GM19035 (cell line): ENCODE data around the gene RASSF8.

ENCODE experiments used
- ATAC-seq: cut with Tn5 transposase; IDR thresholded peaks from one replicate; pipeline ENCODE4 v1.9.1; 2021; ENCODE audit not compliant: unreplicated experiment

Gene RASSF8

GRCh38 chr12:26122681-26123481, 164.4 kb downstream of the RASSF8 start:
- ATAC-seq: no peak

- ATAC-seq: no peak
These were observed 165.0 kb downstream of the RASSF8 start for GRCh38 chr12:26123482-26123980.

GRCh38 chr12:26124446-26125399, 166.2 kb downstream of the RASSF8 start, which contains the start of gene BHLHE41:
BHLHE41 (minus strand) TSS chr12:26125037; CDS start chr12:26124779, 258 bp downstream.
- no peak for ATAC-seq

DNA sequence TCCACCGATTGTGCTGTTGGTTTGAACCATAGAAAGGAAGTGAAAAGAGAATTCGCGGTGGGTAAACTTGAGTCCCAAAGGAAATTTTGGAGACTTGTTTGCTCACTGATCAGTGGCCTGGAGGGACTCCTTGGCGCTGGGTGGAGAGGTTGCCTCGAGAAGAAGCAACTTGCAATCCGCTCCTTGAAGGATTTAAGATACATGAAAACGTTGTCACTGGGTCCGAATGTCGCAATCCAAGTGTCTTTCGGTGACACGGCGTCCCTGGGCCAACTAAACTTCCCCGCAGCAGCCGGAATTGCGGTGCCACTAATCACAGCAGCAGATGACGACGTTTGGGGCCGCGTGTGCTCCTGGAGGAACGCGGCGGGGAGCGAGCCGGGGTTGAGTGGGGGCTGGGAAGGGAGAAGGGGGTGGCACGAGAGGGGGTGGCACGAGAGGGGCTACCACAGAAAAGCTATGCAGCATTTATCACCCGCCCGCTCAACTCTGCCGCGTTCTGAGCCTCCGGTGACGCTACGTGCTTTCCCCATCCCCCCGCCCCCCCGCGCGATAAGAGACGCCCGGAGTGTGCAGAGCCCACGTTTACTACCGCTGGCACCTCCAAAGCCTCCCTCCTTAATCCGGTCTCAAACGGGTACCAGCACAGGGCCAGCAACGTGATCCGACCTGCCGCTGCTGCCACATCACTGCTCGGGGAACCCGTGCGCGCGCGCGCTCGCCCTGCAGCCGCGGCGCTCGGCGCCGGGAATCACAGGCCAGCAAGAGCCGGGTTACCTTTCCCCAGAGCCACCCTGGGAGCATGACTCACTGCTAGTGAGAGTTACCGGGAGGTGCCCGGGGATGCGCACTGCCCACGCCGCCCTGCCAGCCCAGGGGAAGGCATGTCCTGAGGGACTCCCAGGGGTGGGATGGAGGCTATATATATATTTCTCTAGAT, 167.2 kb downstream of the RASSF8 start:
- ATAC-seq: peak; percentile 31

DNA sequence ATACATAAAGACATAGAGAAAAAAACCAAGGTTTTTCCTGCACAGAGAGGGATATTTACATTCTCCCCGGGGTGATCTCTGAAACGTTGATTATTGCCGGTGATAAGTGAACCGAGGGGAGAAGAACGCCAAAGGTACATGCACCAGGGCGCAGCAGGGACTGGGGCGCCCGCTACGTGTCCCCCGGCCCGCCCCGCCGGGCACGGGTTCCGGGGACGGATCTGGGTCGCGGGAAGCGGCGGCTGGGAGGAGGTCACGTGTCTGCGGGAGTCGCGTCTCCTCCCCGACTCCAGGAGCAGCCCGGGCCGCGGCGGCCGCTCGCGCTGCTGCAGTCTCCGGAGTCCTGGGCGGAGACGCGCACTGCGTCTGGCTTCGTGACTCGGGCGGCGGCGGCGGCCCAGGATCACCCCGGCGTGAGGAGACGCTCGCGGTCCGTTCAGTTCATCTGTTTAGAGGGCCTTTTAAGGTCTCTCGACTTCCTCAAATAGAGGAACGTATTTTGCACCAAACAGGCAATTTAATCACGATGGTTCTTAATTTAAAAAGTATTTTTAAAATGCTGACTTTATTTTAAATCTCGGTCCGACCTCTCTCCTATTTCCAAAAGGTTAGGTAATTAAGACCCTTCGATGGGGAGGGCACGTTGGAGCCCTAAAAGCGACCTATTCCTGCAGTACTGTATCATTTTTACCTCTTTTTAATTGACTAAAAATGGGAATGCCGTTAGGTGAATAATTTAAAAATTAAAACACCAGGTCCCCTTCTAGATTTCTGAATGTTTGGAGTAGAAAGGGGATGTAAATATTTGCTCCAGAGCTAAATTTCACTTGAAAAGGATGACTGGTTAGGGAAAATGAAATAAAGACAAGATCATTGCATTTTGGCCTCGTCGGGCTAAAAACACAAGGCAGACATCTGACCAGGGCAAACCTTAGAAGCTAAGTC, 168.1 kb downstream of the RASSF8 start:
- peak; percentile 40 for ATAC-seq

DNA sequence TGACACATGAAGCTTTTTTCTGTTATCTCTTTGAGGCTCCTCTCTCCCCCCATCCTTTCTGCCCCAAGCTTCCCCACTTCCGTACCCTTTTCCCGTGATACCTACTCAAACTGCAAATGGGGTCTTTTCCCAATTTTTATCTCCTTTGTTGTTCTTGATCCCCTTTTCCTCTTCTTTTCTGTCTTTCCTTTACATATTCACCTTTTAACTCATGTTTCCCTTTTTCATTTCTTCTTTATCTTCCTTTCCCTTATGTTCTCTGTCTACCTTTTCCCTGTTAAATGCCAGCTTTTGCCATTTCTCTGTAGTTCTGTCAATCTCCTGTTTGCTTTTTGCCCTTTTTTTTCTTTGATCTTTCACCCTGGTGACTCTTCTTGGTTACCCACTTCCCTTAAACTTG, 168.9 kb downstream of the RASSF8 start:
- no peak for ATAC-seq

DNA sequence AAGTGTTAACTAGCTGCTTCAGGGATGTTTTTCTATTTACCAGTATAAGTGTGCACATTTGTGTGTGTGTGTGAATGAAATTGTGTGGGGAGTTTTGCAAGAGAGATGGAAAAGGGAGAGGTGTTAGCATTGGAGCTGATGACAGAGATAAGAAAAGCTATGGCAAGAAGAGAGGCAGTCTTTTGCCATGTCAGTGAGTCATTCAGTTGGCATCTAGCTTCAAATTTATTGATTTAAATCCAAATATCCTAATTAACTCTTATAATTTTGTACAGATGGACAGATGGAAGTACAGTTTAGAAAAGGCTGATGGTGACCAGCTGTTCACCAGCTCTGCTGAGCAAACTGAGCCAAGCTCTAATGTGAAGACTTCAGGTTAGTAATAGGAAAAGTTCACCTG, 169.7 kb downstream of the RASSF8 start:
- no peak for ATAC-seq
